Measurements from ENCODE around the gene IL6ST.

Gene IL6ST

GRCh38 chr5:55936100-55936693 is 58.6 kb downstream of the IL6ST start:
- Histone ChIP-seq H3K4me2 (ENCODE audit: low read length) (no peak overlapping the region), H3K9me2 (replicated peaks; ENCODE audit: control insufficient read depth, low read length) (no peaks in the 10 kb centered on the region), H3K4me3 (ENCODE audit: low read length) (no peak overlapping the region), H3K27me3 (ENCODE audit: control insufficient read depth, low read length) (no peaks in the 10 kb centered on the region), H3F3A (ENCODE audit: control insufficient read depth, insufficient read depth) (peaks cover 3% of the 10 kb centered on the region; the same call in 1 of the 2 replicates), H3K27ac (ENCODE audit: low read depth, low read length) (no peak overlapping the region), H3K36me3 (ENCODE audit: control insufficient read depth, low read length) (peaks cover 9% of the 10 kb centered on the region), H3K4me1 (ENCODE audit: control insufficient read depth, low read length) (no peaks in the 10 kb centered on the region), H3K9me3 (ENCODE audit: control insufficient read depth, insufficient read depth, low read length) (no peaks in the 10 kb centered on the region), H4K20me1 (ENCODE audit: control insufficient read depth, insufficient read depth, low read depth, low read length) (no peaks in the 10 kb centered on the region), H3K79me2 (ENCODE audit: control insufficient read depth, low read length) (no peaks in the 10 kb centered on the region)
- TF ChIP-seq EZH2phosphoT487 (IDR thresholded peaks at IDR 0.05; ENCODE audit: borderline replicate concordance, low read length) (no peak), CTCF (IDR thresholded peaks at IDR 0.05; ENCODE audit: low read depth, low read length, poor library complexity, severe bottlenecking) (peak; percentile 89)

GRCh38 chr5:55935371-55935770 is 59.4 kb downstream of the IL6ST start:
- Histone ChIP-seq H3K4me1 (ENCODE audit: control insufficient read depth, low read length) (no peaks in the 10 kb centered on the region), H3K79me2 (ENCODE audit: control insufficient read depth, low read length) (no peaks in the 10 kb centered on the region), H3K4me2 (ENCODE audit: low read length) (no peak overlapping the region), H3K36me3 (ENCODE audit: control insufficient read depth, low read length) (peaks cover 2% of the 10 kb centered on the region; the same call in 1 of the 2 replicates), H3K4me3 (ENCODE audit: low read length) (no peak overlapping the region), H4K20me1 (ENCODE audit: control insufficient read depth, insufficient read depth, low read depth, low read length) (no peaks in the 10 kb centered on the region), H3K9me2 (replicated peaks; ENCODE audit: control insufficient read depth, low read length) (no peaks in the 10 kb centered on the region), H3K27ac (ENCODE audit: low read depth, low read length) (no peak overlapping the region), H3K9me3 (ENCODE audit: control insufficient read depth, insufficient read depth, low read length) (no peaks in the 10 kb centered on the region), H3F3A (ENCODE audit: control insufficient read depth, insufficient read depth) (peaks cover 3% of the 10 kb centered on the region; the same call in 1 of the 2 replicates), H3K27me3 (ENCODE audit: control insufficient read depth, low read length) (no peaks in the 10 kb centered on the region)
- TF ChIP-seq CTCF (IDR thresholded peaks at IDR 0.05; ENCODE audit: low read depth, low read length, poor library complexity, severe bottlenecking) (no peak), EZH2phosphoT487 (IDR thresholded peaks at IDR 0.05; ENCODE audit: borderline replicate concordance, low read length) (no peak)

GRCh38 chr5:55934720-55935119 is 60.0 kb downstream of the IL6ST start:
- Histone ChIP-seq H3K27me3 (ENCODE audit: control insufficient read depth, low read length) (no peaks in the 10 kb centered on the region), H3K4me3 (ENCODE audit: low read length) (no peak overlapping the region), H3K9me3 (ENCODE audit: control insufficient read depth, insufficient read depth, low read length) (no peaks in the 10 kb centered on the region), H3K79me2 (ENCODE audit: control insufficient read depth, low read length) (no peaks in the 10 kb centered on the region), H3K4me1 (ENCODE audit: control insufficient read depth, low read length) (no peaks in the 10 kb centered on the region), H4K20me1 (ENCODE audit: control insufficient read depth, insufficient read depth, low read depth, low read length) (no peaks in the 10 kb centered on the region), H3K9me2 (replicated peaks; ENCODE audit: control insufficient read depth, low read length) (no peaks in the 10 kb centered on the region), H3F3A (ENCODE audit: control insufficient read depth, insufficient read depth) (peaks cover 3% of the 10 kb centered on the region; the same call in 1 of the 2 replicates), H3K4me2 (ENCODE audit: low read length) (no peak overlapping the region), H3K27ac (ENCODE audit: low read depth, low read length) (no peak overlapping the region), H3K36me3 (ENCODE audit: control insufficient read depth, low read length) (no peaks in the 10 kb centered on the region)
- TF ChIP-seq CTCF (IDR thresholded peaks at IDR 0.05; ENCODE audit: low read depth, low read length, poor library complexity, severe bottlenecking) (no peak), EZH2phosphoT487 (IDR thresholded peaks at IDR 0.05; ENCODE audit: borderline replicate concordance, low read length) (no peak)

Measured in DOHH2 (cell line).